Activated CD4-positive, alpha-beta T cell treated with anti-CD3 and anti-CD28 coated beads, Interleukin-10, Interleukin-2, amounts not matched to agents 100 ng/mL and 50 ng/mL, durations not matched to agents 16 hours and 8 hours (primary cell): Measurements from ENCODE around the gene CCZ1B.
"Not testable (repeated sequence)": the region's sequence is repeated elsewhere in the genome, so short reads cannot be mapped to it uniquely, and the experiment has no call there.

ENCODE experiments used
- DNase-seq: peaks from one replicate; pipeline ENCODE4 v3.0.0-alpha.2; 2020

CCZ1B gene

GRCh38 chr7:6830026-6830425, 4.0 kb upstream of the CCZ1B start:
- not testable (repeated sequence) for DNase-seq

- not testable (repeated sequence) for DNase-seq
Measured at GRCh38 chr7:6829616-6830015, 3.5 kb upstream of the CCZ1B start.

GRCh38 chr7:6827180-6827579, 1.1 kb upstream of the CCZ1B start:
- DNase-seq = not testable (repeated sequence)

- DNase-seq = not testable (repeated sequence)
Measured at GRCh38 chr7:6825236-6826125, 594 bp downstream of the CCZ1B start.

- not testable (repeated sequence) for DNase-seq
Measured at GRCh38 chr7:6821622-6822021, 4.5 kb downstream of the CCZ1B start.

- not testable (repeated sequence) for DNase-seq
Measured at GRCh38 chr7:6815470-6815869, 10.6 kb downstream of the CCZ1B start.

GRCh38 chr7:6813011-6813410, 13.1 kb downstream of the CCZ1B start:
- DNase-seq = not testable (repeated sequence)

- not testable (repeated sequence) for DNase-seq
Measured at GRCh38 chr7:6807959-6808358, 18.1 kb downstream of the CCZ1B start.

- DNase-seq = not testable (repeated sequence)
Measured at GRCh38 chr7:6807393-6807918, 18.6 kb downstream of the CCZ1B start.

- DNase-seq = not testable (repeated sequence)
Measured at GRCh38 chr7:6800331-6800730, 25.7 kb downstream of the CCZ1B start.

GRCh38 chr7:6799887-6800286, 26.2 kb downstream of the CCZ1B start:
- not testable (repeated sequence) for DNase-seq

GRCh38 chr7:6798047-6798446, 28.0 kb downstream of the CCZ1B start:
- not testable (repeated sequence) for DNase-seq

GRCh38 chr7:6797218-6797617, 28.9 kb downstream of the CCZ1B start:
- not testable (repeated sequence) for DNase-seq

GRCh38 chr7:6794276-6794675, 31.8 kb downstream of the CCZ1B start:
- DNase-seq = not testable (repeated sequence)

GRCh38 chr7:6792113-6792872, 33.8 kb downstream of the CCZ1B start:
- DNase-seq = not testable (repeated sequence)

GRCh38 chr7:6789353-6789752, 36.7 kb downstream of the CCZ1B start:
- not testable (repeated sequence) for DNase-seq

- not testable (repeated sequence) for DNase-seq
Measured at GRCh38 chr7:6781581-6781980, 44.5 kb downstream of the CCZ1B start.

- DNase-seq = not testable (repeated sequence)
Measured at GRCh38 chr7:6761186-6761585, 64.9 kb downstream of the CCZ1B start.

- DNase-seq = not testable (repeated sequence)
Measured at GRCh38 chr7:6753964-6754363, 72.1 kb downstream of the CCZ1B start, which contains the start of gene RSPH10B2. TSS of gene RSPH10B2 (plus strand) at chr7:6754103. CDS start at chr7:6757678, 3,575 bp downstream.

- DNase-seq = not testable (repeated sequence)
Measured at GRCh38 chr7:6750173-6750572, 75.9 kb downstream of the CCZ1B start.

GRCh38 chr7:6749335-6749734, 76.7 kb downstream of the CCZ1B start:
- not testable (repeated sequence) for DNase-seq
